Central memory CD4-positive, alpha-beta T cell (primary cell): Measurements from ENCODE around the gene CD69.
A peak's percentile ranks its signal among the peaks of the same experiment; 100 is the strongest.

Experiments
- DNase-seq: peaks from one replicate; pipeline ENCODE4 v3.0.0; 2022
- total RNA-seq, 3 experiments: gene quantifications; one replicate each; lab custom pipeline; 2026; lab: John Stamatoyannopoulos, UW

CD69 gene
- 43.8 to 1,067 (median 395) reads per million in 3 experiments for total RNA-seq

GRCh38 chr12:9760699-9761418 lies at the start of gene CD69:
Gene CD69, minus strand, starts transcription at chr12:9760901. Its CDS starts 81 bp downstream, at chr12:9760820.
- peak; percentile 88 for DNase-seq

- no peak for DNase-seq
Observed at GRCh38 chr12:9809866-9810265, 49.2 kb upstream of the CD69 start.

GRCh38 chr12:9809338-9809737 lies 48.6 kb upstream of the CD69 start:
- DNase-seq = no peak

- no peak for DNase-seq
Observed at GRCh38 chr12:9808504-9808903, 47.8 kb upstream of the CD69 start.

- DNase-seq = no peak
Observed at GRCh38 chr12:9806714-9807113, 46.0 kb upstream of the CD69 start.

- no peak for DNase-seq
Observed at GRCh38 chr12:9805883-9806282, 45.2 kb upstream of the CD69 start.

GRCh38 chr12:9799961-9800360 lies 39.3 kb upstream of the CD69 start:
- DNase-seq = no peak

- peak; percentile 70 for DNase-seq
Observed at GRCh38 chr12:9797722-9798619, 37.3 kb upstream of the CD69 start.

GRCh38 chr12:9796971-9797370 lies 36.3 kb upstream of the CD69 start:
- DNase-seq = no peak

- peak; percentile 51 for DNase-seq
Observed at GRCh38 chr12:9796346-9796745, 35.6 kb upstream of the CD69 start.

GRCh38 chr12:9795945-9796344 lies 35.2 kb upstream of the CD69 start:
- DNase-seq = no peak

- no peak for DNase-seq
Observed at GRCh38 chr12:9794484-9795093, 33.9 kb upstream of the CD69 start.

GRCh38 chr12:9793779-9794395 lies 33.2 kb upstream of the CD69 start:
- DNase-seq = peak; percentile 28

GRCh38 chr12:9792961-9793617 lies 32.4 kb upstream of the CD69 start:
- DNase-seq = no peak

GRCh38 chr12:9792185-9792900 lies 31.6 kb upstream of the CD69 start:
- no peak for DNase-seq

- no peak for DNase-seq
Observed at GRCh38 chr12:9786726-9787717, 26.3 kb upstream of the CD69 start.

GRCh38 chr12:9784816-9785215 lies 24.1 kb upstream of the CD69 start:
- DNase-seq = no peak

GRCh38 chr12:9784326-9784725 lies 23.6 kb upstream of the CD69 start:
- no peak for DNase-seq

GRCh38 chr12:9782547-9783382 lies 22.1 kb upstream of the CD69 start:
- DNase-seq = no peak
